K562 (cell line): ENCODE data around the gene LONP1. TPM values are rescaled to one million over a fixed set of nuclear protein-coding genes. Genes with fewer than 3 reads are reported as not detected.

Source experiments
- CTCFL ChIP-seq: IDR thresholded peaks from 2 replicates; pipeline ENCODE4 v1.6.1; 2011; ENCODE audit warnings: borderline replicate concordance, low read depth, mild to moderate bottlenecking, moderate library complexity, low read length; ENCODE audit not compliant: insufficient read depth, poor library complexity, severe bottlenecking
- RBFOX2 ChIP-seq: fragments of 200-400 bp; formaldehyde crosslinking; IDR thresholded peaks from 2 replicates; pipeline ENCODE4 v1.6.1; 2017; ENCODE audit warnings: low read depth, mild to moderate bottlenecking, low read length, moderate library complexity
- RBM14 ChIP-seq: fragments of 200-400 bp; formaldehyde crosslinking; IDR thresholded peaks from 2 replicates; pipeline ENCODE4 v1.6.1; 2018; ENCODE audit warnings: low read depth, mild to moderate bottlenecking, low read length, moderate library complexity, borderline replicate concordance; ENCODE audit not compliant: insufficient read depth
- RREB1 ChIP-seq: fragments of 250-450 bp; sonication (Bioruptor Pico); IDR thresholded peaks from 2 replicates; pipeline ENCODE4 v1.4.0; 2020
- ZBTB40 ChIP-seq, 2 experiments: fragments of 450-650 bp in 1 of 2; sonication (generic) in 1 of 2; formaldehyde crosslinking in 1 of 2; IDR thresholded peaks; 2 replicates each; pipeline versions ENCODE4 v1.7.1 to v1.9.0; 2016 to 2022; ENCODE audit warnings: inconsistent platforms in 1 of 2, mild to moderate bottlenecking in 1 of 2, missing genetic modification reagents in 1 of 2
- polyA plus RNA-seq, 8 experiments: library from polyadenylated mRNA; depleted of rRNA in 4 of 8; stranded (reverse) in 5 of 8; unstranded in 3 of 8; fragments of >200 nt; fragmentation: Nextera tagmentation in 2 of 8; fragmentation: Illumina TruSeq in 1 of 8; extraction: Ambion mirVana in 2 of 8; extraction: Trizol in 1 of 8; gene quantifications; 2 replicates each; pipeline versions ENCODE4 v1.2.1 to v1.2.3, GENCODE V29; 2011 to 2014; ENCODE audit warnings: inconsistent platforms in 1 of 8, missing spikeins in 1 of 8
- total RNA-seq, 7 experiments: library from RNA; depleted of rRNA in 6 of 7; stranded (reverse); fragments of >200 nt in 6 of 7; fragmentation: Illumina TruSeq in 2 of 7; extraction: Trizol in 2 of 7; gene quantifications; 2 replicates each; pipeline versions ENCODE4 v1.2.1 to v1.2.3, GENCODE V29; 2011 to 2021; ENCODE audit warnings: low replicate concordance in 1 of 7

LONP1 gene
- total and polyA plus RNA-seq, 9 of the 15 experiments (the other 6 are each of a cell fraction or from before 2014, with no cell fraction given) = 1.1 to 238 (median 84.5) TPM

- peak; percentile 96 for TF ChIP-seq ZBTB40 (IDR thresholded peaks at IDR 0.05)
- TF ChIP-seq ZBTB40 (CRISPR knock-in tag; IDR thresholded peaks at IDR 0.05) = no peak
- peak; percentile 99 for TF ChIP-seq RBFOX2
- no peak for TF ChIP-seq RBM14
- peak; percentile 34 for TF ChIP-seq CTCFL
- TF ChIP-seq RREB1 (CRISPR knock-in tag) = peak; percentile 62; the same call in 1 of the 2 replicates
Measured at GRCh38 chr19:5719961-5720790, at the start of gene LONP1, which contains the start of gene CATSPERD (continued).
